Measurements from ENCODE around the gene OSTC.

GRCh38 chr4:108702960-108703359 is 52.6 kb downstream of the OSTC start:
- TF ChIP-seq, protein P1, sequence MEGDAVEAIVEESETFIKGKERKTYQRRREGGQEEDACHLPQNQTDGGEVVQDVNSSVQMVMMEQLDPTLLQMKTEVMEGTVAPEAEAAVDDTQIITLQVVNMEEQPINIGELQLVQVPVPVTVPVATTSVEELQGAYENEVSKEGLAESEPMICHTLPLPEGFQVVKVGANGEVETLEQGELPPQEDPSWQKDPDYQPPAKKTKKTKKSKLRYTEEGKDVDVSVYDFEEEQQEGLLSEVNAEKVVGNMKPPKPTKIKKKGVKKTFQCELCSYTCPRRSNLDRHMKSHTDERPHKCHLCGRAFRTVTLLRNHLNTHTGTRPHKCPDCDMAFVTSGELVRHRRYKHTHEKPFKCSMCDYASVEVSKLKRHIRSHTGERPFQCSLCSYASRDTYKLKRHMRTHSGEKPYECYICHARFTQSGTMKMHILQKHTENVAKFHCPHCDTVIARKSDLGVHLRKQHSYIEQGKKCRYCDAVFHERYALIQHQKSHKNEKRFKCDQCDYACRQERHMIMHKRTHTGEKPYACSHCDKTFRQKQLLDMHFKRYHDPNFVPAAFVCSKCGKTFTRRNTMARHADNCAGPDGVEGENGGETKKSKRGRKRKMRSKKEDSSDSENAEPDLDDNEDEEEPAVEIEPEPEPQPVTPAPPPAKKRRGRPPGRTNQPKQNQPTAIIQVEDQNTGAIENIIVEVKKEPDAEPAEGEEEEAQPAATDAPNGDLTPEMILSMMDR (conservative IDR thresholded peaks at IDR 0.05; ENCODE audit: low read length): no peak
- TF ChIP-seq EZH2phosphoT487 (IDR thresholded peaks at IDR 0.05; ENCODE audit: borderline replicate concordance): no peak

Measured in Loucy (cell line).